ENCODE measurements around the gene NDUFB2. TPM values are rescaled to one million over a fixed set of nuclear protein-coding genes. Genes with fewer than 3 reads are reported as not detected.
"Not testable (repeated sequence)": the region's sequence is repeated elsewhere in the genome, so short reads cannot be mapped to it uniquely, and the experiment has no call there.

NDUFB2 gene
- total RNA-seq, 1 experiment from 2014 or later = 296 TPM

- ATAC-seq = no peak
Observed at GRCh38 chr7:140704205-140704604, 7.7 kb downstream of the NDUFB2 start.

GRCh38 chr7:140707132-140707531 is 10.6 kb downstream of the NDUFB2 start:
- Histone ChIP-seq H2AFZ (ENCODE audit: low read length) (no peak overlapping the region), H3K36me3 (ENCODE audit: low read depth, low read length) (peaks cover 2% of the 10 kb centered on the region; the same call in 1 of the 2 replicates), H3K79me2 (ENCODE audit: low read length) (peaks cover 21% of the 10 kb centered on the region), H3K4me3 (ENCODE audit: low read length) (no peak overlapping the region), H3K9me3 (ENCODE audit: low read length) (no peaks in the 10 kb centered on the region), H3K4me1 (ENCODE audit: insufficient read depth, low read length) (no peaks in the 10 kb centered on the region), H3K27ac (ENCODE audit: low read length) (no peak overlapping the region), H3F3A (ENCODE audit: low read length, unreplicated experiment) (no peaks in the 10 kb centered on the region), H4K20me1 (ENCODE audit: low read length) (no peaks in the 10 kb centered on the region; the same call in 1 of the 2 replicates), H3K9me2 (replicated peaks; ENCODE audit: low read length) (no peaks in the 10 kb centered on the region), H3K27me3 (ENCODE audit: low read length) (no peaks in the 10 kb centered on the region), H3K9ac (ENCODE audit: low read length) (no peak overlapping the region), H3K4me2 (ENCODE audit: low read length) (no peak overlapping the region)
- CTCF ChIA-PET = no interaction called here
- ATAC-seq = no peak
- no TSS peak for BruUV-seq (replicated peaks)
- intact Hi-C loops (cut with micrococcal nuclease) = no loop called here
- no peak for TF ChIP-seq EZH2phosphoT487 (IDR thresholded peaks at IDR 0.05; ENCODE audit: borderline replicate concordance, low read length)
- no peak for TF ChIP-seq EZH2 (IDR thresholded peaks at IDR 0.05; ENCODE audit: low read length, unreplicated experiment)
- TF ChIP-seq CTCF (conservative IDR thresholded peaks at IDR 0.05; ENCODE audit: low read depth, low read length) = no peak
- POLR2A ChIA-PET (ENCODE audit: unreplicated experiment) = no interaction called here
- DNase-seq = no peak

More at GRCh38 chr7:140704205-140704604, 7.7 kb downstream of the NDUFB2 start:
- Histone ChIP-seq H3K4me1 (ENCODE audit: insufficient read depth, low read length) (no peaks in the 10 kb centered on the region), H2AFZ (ENCODE audit: low read length) (no peak overlapping the region), H3K9me2 (replicated peaks; ENCODE audit: low read length) (no peaks in the 10 kb centered on the region), H3K27me3 (ENCODE audit: low read length) (no peaks in the 10 kb centered on the region), H3K4me3 (ENCODE audit: low read length) (no peak overlapping the region), H3K79me2 (ENCODE audit: low read length) (peaks cover 50% of the 10 kb centered on the region), H3K4me2 (ENCODE audit: low read length) (no peak overlapping the region), H3K36me3 (ENCODE audit: low read depth, low read length) (peaks cover 2% of the 10 kb centered on the region; the same call in 1 of the 2 replicates), H3K27ac (ENCODE audit: low read length) (no peak overlapping the region), H3K9ac (ENCODE audit: low read length) (no peak overlapping the region), H3K9me3 (ENCODE audit: low read length) (no peaks in the 10 kb centered on the region), H3F3A (ENCODE audit: low read length, unreplicated experiment) (no peaks in the 10 kb centered on the region), H4K20me1 (ENCODE audit: low read length) (no peaks in the 10 kb centered on the region; the same call in 1 of the 2 replicates)
- TF ChIP-seq EZH2phosphoT487 (IDR thresholded peaks at IDR 0.05; ENCODE audit: borderline replicate concordance, low read length) (no peak), CTCF (conservative IDR thresholded peaks at IDR 0.05; ENCODE audit: low read depth, low read length) (no peak), EZH2 (IDR thresholded peaks at IDR 0.05; ENCODE audit: low read length, unreplicated experiment) (no peak)
- BruUV-seq (replicated peaks) = no TSS peak
- DNase-seq = no peak
- intact Hi-C loops (cut with micrococcal nuclease) = no loop called here
- CTCF ChIA-PET = no interaction called here
- POLR2A ChIA-PET (ENCODE audit: unreplicated experiment) = no interaction called here

GRCh38 chr7:140708764-140709163 is 12.3 kb downstream of the NDUFB2 start:
- intact Hi-C loops (cut with micrococcal nuclease); POLR2A ChIA-PET (ENCODE audit: unreplicated experiment); H4K20me1 ChIP-seq (ENCODE audit: low read length); H3K9me3 ChIP-seq (ENCODE audit: low read length); BruUV-seq (replicated peaks); H3F3A ChIP-seq (ENCODE audit: low read length, unreplicated experiment); H3K4me1 ChIP-seq (ENCODE audit: insufficient read depth, low read length); H3K79me2 ChIP-seq (ENCODE audit: low read length); H2AFZ ChIP-seq (ENCODE audit: low read length); H3K9ac ChIP-seq (ENCODE audit: low read length); H3K9me2 ChIP-seq (replicated peaks; ENCODE audit: low read length); DNase-seq; H3K4me2 ChIP-seq (ENCODE audit: low read length); H3K36me3 ChIP-seq (ENCODE audit: low read depth, low read length); H3K4me3 ChIP-seq (ENCODE audit: low read length); CTCF ChIA-PET; H3K27ac ChIP-seq (ENCODE audit: low read length); ATAC-seq; H3K27me3 ChIP-seq (ENCODE audit: low read length): not testable (repeated sequence)

GRCh38 chr7:140712392-140712791 is 15.9 kb downstream of the NDUFB2 start:
- intact Hi-C loops (cut with micrococcal nuclease); BruUV-seq (replicated peaks); H3K27ac ChIP-seq (ENCODE audit: low read length); CTCF ChIA-PET; H3K9me3 ChIP-seq (ENCODE audit: low read length); H3K4me2 ChIP-seq (ENCODE audit: low read length); POLR2A ChIA-PET (ENCODE audit: unreplicated experiment); H4K20me1 ChIP-seq (ENCODE audit: low read length); H3K79me2 ChIP-seq (ENCODE audit: low read length); H3K9me2 ChIP-seq (replicated peaks; ENCODE audit: low read length); H2AFZ ChIP-seq (ENCODE audit: low read length); H3K4me1 ChIP-seq (ENCODE audit: insufficient read depth, low read length); H3F3A ChIP-seq (ENCODE audit: low read length, unreplicated experiment); H3K36me3 ChIP-seq (ENCODE audit: low read depth, low read length); H3K4me3 ChIP-seq (ENCODE audit: low read length); ATAC-seq; DNase-seq; H3K9ac ChIP-seq (ENCODE audit: low read length); H3K27me3 ChIP-seq (ENCODE audit: low read length): not testable (repeated sequence)
